ENCODE results near the gene ALDH3A2.

Gene ALDH3A2

GRCh38 chr17:19646788-19647696 is 1.5 kb upstream of the ALDH3A2 start (continued):
- no peak for TF ChIP-seq SP3 (tag by site-specific recombination; IDR thresholded peaks at IDR 0.05)
- TF ChIP-seq ZNF777 (tag by site-specific recombination; IDR thresholded peaks at IDR 0.05; ENCODE audit: borderline replicate concordance), result no peak
- no peak for TF ChIP-seq ZNF585B (tag by site-specific recombination; IDR thresholded peaks at IDR 0.05)
- TF ChIP-seq IKZF3 (tag by site-specific recombination; IDR thresholded peaks at IDR 0.05), result peak; percentile 29; the same call in 1 of the 2 replicates
- no peak for TF ChIP-seq ZNF473 (tag by site-specific recombination; IDR thresholded peaks at IDR 0.05)
- TF ChIP-seq ZNF394 (tag by site-specific recombination; IDR thresholded peaks at IDR 0.05; ENCODE audit: borderline replicate concordance), result no peak
- no peak for TF ChIP-seq ZNF211 (tag by site-specific recombination; IDR thresholded peaks at IDR 0.05; ENCODE audit: low read depth)
- TF ChIP-seq, protein P1, sequence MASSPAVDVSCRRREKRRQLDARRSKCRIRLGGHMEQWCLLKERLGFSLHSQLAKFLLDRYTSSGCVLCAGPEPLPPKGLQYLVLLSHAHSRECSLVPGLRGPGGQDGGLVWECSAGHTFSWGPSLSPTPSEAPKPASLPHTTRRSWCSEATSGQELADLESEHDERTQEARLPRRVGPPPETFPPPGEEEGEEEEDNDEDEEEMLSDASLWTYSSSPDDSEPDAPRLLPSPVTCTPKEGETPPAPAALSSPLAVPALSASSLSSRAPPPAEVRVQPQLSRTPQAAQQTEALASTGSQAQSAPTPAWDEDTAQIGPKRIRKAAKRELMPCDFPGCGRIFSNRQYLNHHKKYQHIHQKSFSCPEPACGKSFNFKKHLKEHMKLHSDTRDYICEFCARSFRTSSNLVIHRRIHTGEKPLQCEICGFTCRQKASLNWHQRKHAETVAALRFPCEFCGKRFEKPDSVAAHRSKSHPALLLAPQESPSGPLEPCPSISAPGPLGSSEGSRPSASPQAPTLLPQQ (tag by site-specific recombination; IDR thresholded peaks at IDR 0.05), result no peak
- no peak for TF ChIP-seq ZNF433 (tag by site-specific recombination; IDR thresholded peaks at IDR 0.05; ENCODE audit: low read depth)
- no peak for TF ChIP-seq ZBTB17 (tag by site-specific recombination; IDR thresholded peaks at IDR 0.05)
- no peak for TF ChIP-seq ZNF654 (tag by site-specific recombination; IDR thresholded peaks at IDR 0.05; ENCODE audit: low read depth)
- TF ChIP-seq ZNF174 (tag by site-specific recombination; IDR thresholded peaks at IDR 0.05), result no peak
- TF ChIP-seq ZNF658 (tag by site-specific recombination; IDR thresholded peaks at IDR 0.05), result no peak

GRCh38 chr17:19647697-19648474 is 665 bp upstream of the ALDH3A2 start:
- CTCF ChIA-PET, result interaction anchor here (0.6 to 5.1 kb wide), 17 partner anchors 8 to 698 kb away, joined by 3 to 35 read pairs (median 4); partner anchors contain the start of gene B9D1
- no peaks in the 10 kb centered on the region for H3K9me3 ChIP-seq (ENCODE audit: control insufficient read depth, insufficient read depth, low read depth, low read length)
- H3K27ac ChIP-seq (ENCODE audit: extremely low read depth, low read depth, low read length), result peak overlapping the region; percentile 74
- TF ChIP-seq, protein P2, sequence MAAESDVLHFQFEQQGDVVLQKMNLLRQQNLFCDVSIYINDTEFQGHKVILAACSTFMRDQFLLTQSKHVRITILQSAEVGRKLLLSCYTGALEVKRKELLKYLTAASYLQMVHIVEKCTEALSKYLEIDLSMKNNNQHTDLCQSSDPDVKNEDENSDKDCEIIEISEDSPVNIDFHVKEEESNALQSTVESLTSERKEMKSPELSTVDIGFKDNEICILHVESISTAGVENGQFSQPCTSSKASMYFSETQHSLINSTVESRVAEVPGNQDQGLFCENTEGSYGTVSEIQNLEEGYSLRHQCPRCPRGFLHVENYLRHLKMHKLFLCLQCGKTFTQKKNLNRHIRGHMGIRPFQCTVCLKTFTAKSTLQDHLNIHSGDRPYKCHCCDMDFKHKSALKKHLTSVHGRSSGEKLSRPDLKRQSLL (tag by site-specific recombination; IDR thresholded peaks at IDR 0.05), result no peak
- TF ChIP-seq ZNF501 (tag by site-specific recombination; IDR thresholded peaks at IDR 0.05) (peak; percentile 28; the same call in 1 of the 2 replicates), ZNF624 (tag by site-specific recombination; IDR thresholded peaks at IDR 0.05) (no peak), MYNN (tag by site-specific recombination; IDR thresholded peaks at IDR 0.05; ENCODE audit: borderline replicate concordance) (peak; percentile 9; the same call in 1 of the 2 replicates), ZNF391 (tag by site-specific recombination; IDR thresholded peaks at IDR 0.05; ENCODE audit: borderline replicate concordance, low read depth) (0 out of 2 replicates have a peak, but pooled peaks have one; percentile 40), ZNF664 (tag by site-specific recombination; IDR thresholded peaks at IDR 0.05) (0 out of 2 replicates have a peak, but pooled peaks have one; percentile 1), ZNF155 (tag by site-specific recombination; IDR thresholded peaks at IDR 0.05) (no peak), ZNF138 (tag by site-specific recombination; IDR thresholded peaks at IDR 0.05; ENCODE audit: borderline replicate concordance) (no peak), WT1 (tag by site-specific recombination; IDR thresholded peaks at IDR 0.05) (no peak; the same call in 1 of the 2 replicates), GFI1B (tag by site-specific recombination; IDR thresholded peaks at IDR 0.05) (no peak), ZNF580 (tag by site-specific recombination; IDR thresholded peaks at IDR 0.05) (peak; percentile 15; the same call in 1 of the 2 replicates), ZNF175 (tag by site-specific recombination; IDR thresholded peaks at IDR 0.05) (no peak), SP2 (tag by site-specific recombination; IDR thresholded peaks at IDR 0.05) (no peak), ZNF423 (tag by site-specific recombination; IDR thresholded peaks at IDR 0.05) (no peak), ZNF214 (tag by site-specific recombination; IDR thresholded peaks at IDR 0.05; ENCODE audit: borderline replicate concordance) (no peak)
- TF ChIP-seq, protein P3, sequence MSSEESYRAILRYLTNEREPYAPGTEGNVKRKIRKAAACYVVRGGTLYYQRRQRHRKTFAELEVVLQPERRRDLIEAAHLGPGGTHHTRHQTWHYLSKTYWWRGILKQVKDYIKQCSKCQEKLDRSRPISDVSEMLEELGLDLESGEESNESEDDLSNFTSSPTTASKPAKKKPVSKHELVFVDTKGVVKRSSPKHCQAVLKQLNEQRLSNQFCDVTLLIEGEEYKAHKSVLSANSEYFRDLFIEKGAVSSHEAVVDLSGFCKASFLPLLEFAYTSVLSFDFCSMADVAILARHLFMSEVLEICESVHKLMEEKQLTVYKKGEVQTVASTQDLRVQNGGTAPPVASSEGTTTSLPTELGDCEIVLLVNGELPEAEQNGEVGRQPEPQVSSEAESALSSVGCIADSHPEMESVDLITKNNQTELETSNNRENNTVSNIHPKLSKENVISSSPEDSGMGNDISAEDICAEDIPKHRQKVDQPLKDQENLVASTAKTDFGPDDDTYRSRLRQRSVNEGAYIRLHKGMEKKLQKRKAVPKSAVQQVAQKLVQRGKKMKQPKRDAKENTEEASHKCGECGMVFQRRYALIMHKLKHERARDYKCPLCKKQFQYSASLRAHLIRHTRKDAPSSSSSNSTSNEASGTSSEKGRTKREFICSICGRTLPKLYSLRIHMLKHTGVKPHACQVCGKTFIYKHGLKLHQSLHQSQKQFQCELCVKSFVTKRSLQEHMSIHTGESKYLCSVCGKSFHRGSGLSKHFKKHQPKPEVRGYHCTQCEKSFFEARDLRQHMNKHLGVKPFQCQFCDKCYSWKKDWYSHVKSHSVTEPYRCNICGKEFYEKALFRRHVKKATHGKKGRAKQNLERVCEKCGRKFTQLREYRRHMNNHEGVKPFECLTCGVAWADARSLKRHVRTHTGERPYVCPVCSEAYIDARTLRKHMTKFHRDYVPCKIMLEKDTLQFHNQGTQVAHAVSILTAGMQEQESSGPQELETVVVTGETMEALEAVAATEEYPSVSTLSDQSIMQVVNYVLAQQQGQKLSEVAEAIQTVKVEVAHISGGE (tag by site-specific recombination; conservative IDR thresholded peaks at IDR 0.05; ENCODE audit: low read depth), result peak; percentile 97

More at GRCh38 chr17:19647697-19648474, 665 bp upstream of the ALDH3A2 start:
- Histone ChIP-seq H3K4me1 (ENCODE audit: control insufficient read depth, insufficient read depth, low read length) (peaks cover 25% of the 10 kb centered on the region), H3K36me3 (ENCODE audit: control insufficient read depth in 2 of 2, insufficient read depth in 1 of 2, low read length in 2 of 2) (peaks cover 4 to 16% of the 10 kb centered on the region in 2 experiments; a peak in 2 of 3 replicates), H3K4me3 (ENCODE audit: low read depth, low read length) (peak overlapping the region; percentile 86)
- POLR2A ChIA-PET, result interaction anchor here (0.5 to 2.7 kb wide), 37 partner anchors 9 to 330 kb away, joined by 3 to 29 read pairs (median 4); partner anchors contain the start of genes AKAP10, MAPK7, SLC47A1 and ULK2
